ENCODE results near the gene GABRR2. TPM values are rescaled to one million over a fixed set of nuclear protein-coding genes. Genes with fewer than 3 reads are reported as not detected.
A peak's percentile ranks its signal among the peaks of the same experiment; 100 is the strongest.

GABRR2 gene
- total and polyA plus RNA-seq, 2 donors from 2014 or later, result 0.38 TPM; not detected in 1

DNA sequence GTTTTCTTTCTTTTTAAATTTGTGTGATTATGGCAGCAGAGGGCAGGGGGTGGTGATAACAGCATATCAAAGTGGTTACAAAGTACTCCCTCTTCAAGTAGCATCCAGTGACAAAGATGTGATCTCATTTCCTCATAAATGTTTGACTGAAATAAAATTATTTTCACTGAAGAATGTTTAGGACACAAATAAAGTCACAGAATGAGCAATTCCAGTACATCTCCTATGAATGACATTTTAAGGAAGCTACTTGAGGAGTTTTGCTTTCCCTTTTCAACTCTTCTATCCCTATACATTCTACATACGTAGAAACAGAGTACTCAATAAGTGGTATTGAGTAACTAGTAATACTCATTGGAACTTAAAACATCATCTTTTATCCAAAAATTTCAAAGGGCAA, 13.9 kb upstream of the GABRR2 start:
- no peak for TF ChIP-seq CTCF (IDR thresholded peaks at IDR 0.05; ENCODE audit: borderline replicate concordance, extremely low read depth, insufficient read depth)
- no peak overlapping the region for H3K4me3 ChIP-seq (ENCODE audit: low read length in 3 of 3)
- peaks cover 0 to 2% (median 0%) of the 10 kb centered on the region in 3 donors for H3K4me1 ChIP-seq (ENCODE audit: control insufficient read depth in 2 of 3, insufficient read depth in 2 of 3, low read depth in 1 of 3, low read length in 3 of 3)
- no peaks in the 10 kb centered on the region for H3K27me3 ChIP-seq (ENCODE audit: control insufficient read depth, insufficient read depth, low read length)
- intact Hi-C loops (cut with DNase I), result no loop called here
- H3K36me3 ChIP-seq (ENCODE audit: control insufficient read depth in 2 of 3, insufficient read depth in 3 of 3, low read length in 3 of 3), result peaks cover 3 to 25% (median 8%) of the 10 kb centered on the region in 3 donors
- no peaks in the 10 kb centered on the region for H3K9me3 ChIP-seq (ENCODE audit: control insufficient read depth in 2 of 3, insufficient read depth in 1 of 3, low read length in 3 of 3)
- FAIRE-seq (no peak), DNase-seq (no peak)
- H3K9ac ChIP-seq (ENCODE audit: low read length in 3 of 3), result no peak overlapping the region
- no peak overlapping the region for H3K27ac ChIP-seq (ENCODE audit: low read depth in 2 of 2, low read length in 2 of 2)

DNA sequence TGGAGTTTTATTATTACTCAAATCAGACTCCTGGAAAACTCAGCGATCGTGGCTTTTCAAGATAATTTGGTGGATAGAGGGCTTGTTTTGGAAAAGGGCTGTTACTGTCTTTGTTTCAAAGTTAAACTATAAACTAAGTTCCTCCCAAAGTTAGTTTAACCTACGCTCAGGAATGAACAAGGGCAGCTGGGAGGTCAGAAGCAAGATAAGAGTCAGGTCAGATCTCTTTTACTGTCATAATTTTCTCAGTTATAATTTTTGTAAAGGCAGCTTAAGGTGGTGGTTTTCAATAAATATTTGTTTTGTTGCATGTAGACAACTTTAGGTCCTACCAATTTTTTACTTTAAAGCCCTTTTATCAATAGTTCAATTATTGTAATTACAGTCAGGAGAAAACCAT, 9.2 kb upstream of the GABRR2 start:
- FAIRE-seq, result no peak
- H3K27ac ChIP-seq (ENCODE audit: low read depth in 2 of 2, low read length in 2 of 2), result peak overlapping the region in 1 of 2 donors; percentile 84

DNA sequence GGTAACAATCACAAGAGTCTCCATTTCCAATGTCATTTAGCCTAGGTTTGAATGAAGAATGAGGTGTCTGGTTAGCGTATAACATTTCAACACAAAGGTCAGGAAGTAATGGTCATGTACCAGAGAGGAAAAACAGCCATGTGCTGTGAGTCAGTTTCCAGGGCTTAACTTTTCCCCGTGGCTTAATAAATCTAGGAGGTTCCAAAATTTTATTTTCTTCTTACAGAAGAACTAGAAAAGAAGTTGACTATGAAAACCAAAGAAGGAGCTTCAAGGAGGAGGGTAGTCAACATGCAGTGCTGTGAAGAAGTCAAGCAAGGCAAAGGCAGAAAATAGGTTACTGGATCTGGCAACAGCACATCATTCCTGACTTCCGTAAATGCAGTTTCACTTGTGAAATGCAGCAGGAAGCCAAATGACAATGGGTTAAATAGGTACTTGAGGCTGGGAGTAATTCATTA, 8.4 kb upstream of the GABRR2 start:
- H3K9ac ChIP-seq (ENCODE audit: low read length in 3 of 3), result no peak overlapping the region
- FAIRE-seq (no peak), DNase-seq (no peak)
- H3K4me3 ChIP-seq (ENCODE audit: low read length in 3 of 3), result no peak overlapping the region
- peak overlapping the region in 1 of 2 donors; percentile 84 for H3K27ac ChIP-seq (ENCODE audit: low read depth in 2 of 2, low read length in 2 of 2)
- H3K4me1 ChIP-seq (ENCODE audit: control insufficient read depth in 2 of 3, insufficient read depth in 2 of 3, low read depth in 1 of 3, low read length in 3 of 3), result peaks cover 0 to 13% (median 5%) of the 10 kb centered on the region in 3 donors
- intact Hi-C loops (cut with DNase I), result no loop called here
- no peak for TF ChIP-seq CTCF (IDR thresholded peaks at IDR 0.05; ENCODE audit: borderline replicate concordance, extremely low read depth, insufficient read depth)
- peaks cover 0 to 10% (median 2%) of the 10 kb centered on the region in 3 donors for H3K36me3 ChIP-seq (ENCODE audit: control insufficient read depth in 2 of 3, insufficient read depth in 3 of 3, low read length in 3 of 3)
- no peaks in the 10 kb centered on the region for H3K27me3 ChIP-seq (ENCODE audit: control insufficient read depth, insufficient read depth, low read length)
- H3K9me3 ChIP-seq (ENCODE audit: control insufficient read depth in 2 of 3, insufficient read depth in 1 of 3, low read length in 3 of 3), result no peaks in the 10 kb centered on the region

More for the DNA sequence above, 9.2 kb upstream of the GABRR2 start:
- Histone ChIP-seq H3K27me3 (ENCODE audit: control insufficient read depth, insufficient read depth, low read length) (no peaks in the 10 kb centered on the region), H3K9ac (ENCODE audit: low read length in 3 of 3) (no peak overlapping the region), H3K4me3 (ENCODE audit: low read length in 3 of 3) (peak overlapping the region in 1 of 3 donors; percentile 29), H3K36me3 (ENCODE audit: control insufficient read depth in 2 of 3, insufficient read depth in 3 of 3, low read length in 3 of 3) (peaks cover 0 to 10% (median 2%) of the 10 kb centered on the region in 3 donors), H3K9me3 (ENCODE audit: control insufficient read depth in 2 of 3, insufficient read depth in 1 of 3, low read length in 3 of 3) (no peaks in the 10 kb centered on the region), H3K4me1 (ENCODE audit: control insufficient read depth in 2 of 3, insufficient read depth in 2 of 3, low read depth in 1 of 3, low read length in 3 of 3) (peaks cover 0 to 13% (median 5%) of the 10 kb centered on the region in 3 donors)
- no peak for DNase-seq
- no peak for TF ChIP-seq CTCF (IDR thresholded peaks at IDR 0.05; ENCODE audit: borderline replicate concordance, extremely low read depth, insufficient read depth)
- intact Hi-C loops (cut with DNase I), result no loop called here
